GM19324 (cell line): ENCODE data around the gene SC5D.

Experiments
- ATAC-seq: cut with Tn5 transposase; IDR thresholded peaks from one replicate; pipeline ENCODE4 v1.9.1; 2021; ENCODE audit warnings: mild to moderate bottlenecking, moderate library complexity; ENCODE audit not compliant: unreplicated experiment, low FRiP score

Gene SC5D

DNA sequence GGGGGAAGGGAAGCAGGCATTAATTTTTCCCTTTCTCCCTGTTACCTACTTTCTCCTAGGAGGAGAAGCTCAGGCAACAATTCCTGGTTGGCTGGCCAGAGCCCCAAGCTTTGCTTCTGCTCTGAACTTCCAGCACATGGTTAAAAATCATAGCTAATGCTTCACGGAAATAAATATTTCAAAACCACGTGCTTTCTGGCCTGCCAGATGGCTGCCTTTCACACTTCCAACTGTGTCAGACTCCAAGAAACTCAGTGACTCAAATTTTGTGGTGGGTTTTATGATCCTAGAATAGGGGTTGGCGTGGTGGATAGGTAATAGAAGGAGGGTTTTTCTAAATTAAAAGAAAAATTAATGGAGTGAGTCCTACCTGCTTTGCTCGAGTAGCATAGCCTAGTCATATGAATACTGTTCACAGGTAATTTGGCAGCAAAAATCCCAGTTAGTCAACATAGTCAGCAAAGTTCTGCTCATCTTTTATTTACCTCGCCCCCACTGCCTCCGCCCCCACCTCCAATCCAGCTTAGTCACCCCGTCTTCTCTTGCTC is 58.6 kb downstream of the SC5D start:
- ATAC-seq: no peak

DNA sequence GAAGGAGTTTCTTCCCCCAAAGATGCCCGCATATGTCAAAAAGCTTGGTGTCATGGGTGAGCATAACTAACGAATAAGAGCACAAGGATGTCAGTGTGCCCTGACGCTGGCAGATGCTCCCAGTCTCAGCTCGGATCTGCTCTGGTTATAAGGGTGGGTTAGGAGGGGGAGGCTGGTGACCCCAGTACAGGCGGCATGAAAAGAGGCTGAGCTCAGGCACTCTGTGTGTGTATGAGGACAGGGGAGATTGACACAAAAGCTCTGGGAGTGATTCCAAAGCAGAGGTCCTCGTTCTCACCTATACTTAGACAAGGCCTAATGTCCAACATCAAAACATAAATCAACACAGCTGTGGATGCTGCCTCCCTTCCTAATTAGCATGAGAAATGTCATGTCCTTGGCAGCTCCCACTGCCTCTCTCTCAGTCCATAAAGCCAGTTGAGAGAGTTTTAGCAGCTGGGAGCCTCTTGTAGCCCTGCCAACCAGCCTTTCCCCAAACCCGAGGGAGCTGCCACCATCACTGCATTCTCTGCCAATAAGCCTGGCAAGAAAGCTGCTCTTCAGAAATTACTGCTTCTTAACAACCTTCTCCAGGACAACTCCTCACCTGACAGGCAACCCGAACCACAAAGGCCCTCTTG is 59.8 kb downstream of the SC5D start:
- ATAC-seq: no peak

DNA sequence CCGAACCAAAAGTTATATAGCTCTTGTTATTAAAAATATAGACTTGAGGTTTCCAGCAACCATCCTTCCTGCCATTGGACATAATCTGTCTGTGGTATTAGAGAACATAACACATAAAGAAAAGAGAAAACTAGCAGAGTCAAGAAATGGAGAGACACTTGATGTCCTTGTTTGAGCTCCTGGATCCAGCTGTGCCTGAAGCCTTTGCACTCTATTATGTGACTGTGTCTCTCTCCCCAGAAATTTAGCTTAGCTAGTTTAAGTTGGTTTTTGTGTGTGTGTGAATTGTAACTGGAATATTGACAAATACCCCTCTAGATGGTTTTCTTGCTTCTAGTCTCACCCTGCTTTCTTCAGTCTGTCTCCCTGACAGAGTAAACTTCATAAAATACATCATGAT is 61.6 kb downstream of the SC5D start:
- no peak for ATAC-seq

DNA sequence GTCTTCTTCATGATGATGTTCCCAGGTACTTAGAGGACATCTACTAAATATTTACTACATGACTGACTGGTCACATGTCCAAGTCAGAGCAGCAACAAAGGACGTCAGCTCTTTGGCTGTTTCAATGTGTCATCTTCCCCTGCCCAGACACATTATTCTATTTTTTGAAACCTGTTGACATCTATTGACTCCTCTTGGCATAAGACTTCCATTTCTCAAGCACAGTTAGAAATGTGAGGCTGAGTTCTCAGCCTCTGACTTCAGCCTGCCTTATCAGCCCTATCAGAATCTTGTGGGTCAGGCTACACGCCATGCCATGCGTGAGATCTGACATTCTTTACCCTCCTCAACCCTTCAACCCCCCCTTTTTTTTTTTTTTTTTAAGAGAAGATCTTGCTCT is 63.8 kb downstream of the SC5D start:
- no peak for ATAC-seq
